Heart left ventricle (tissue), 13 donors: ENCODE results near the gene GLUD1.

Experiments
- CTCF ChIP-seq, 12 donors: fragments of 200-600 bp; sonication (generic) in 4 of 12; IDR thresholded peaks; one replicate each; pipeline versions ENCODE4 v1.5.0 to v1.8.0; 2018 to 2022; ENCODE audit warnings: antibody characterized with exemption in 12 of 12, mild to moderate bottlenecking in 5 of 12
- POLR2A ChIP-seq, 2 donors: fragments of 450-650 bp; IDR thresholded peaks; one replicate each; pipeline ENCODE4 v1.6.1; 2017; ENCODE audit warnings: antibody characterized with exemption in 2 of 2, mild to moderate bottlenecking in 2 of 2, moderate library complexity in 2 of 2
- donor health status: ischemic (EF 13 %, LVEDD 7.1; RV severe dilation, severe dysfunction).
- donor health status: DM: no; HTN: yes; CAD: no.
- donor health status: DM: no; HTN: no; CAD: no.
- donor health status: ischemic (EF 25% LVEDD 6.9; RV normal size, moderate dysfunction).
- donor health status: ischemic (EF 25% LVEDD 5.7; RV mildly dilated, moderate dysfunction).
- donor health status: ischemic (EF 35%, LVEDD 5.7; RV mildly dilated, moderate dysfunction).
- donor health status: nonischemic (EF 11% LVEDD 7.7; RV severe dilation, severe dysfunction).
- donor health status: DM: yes; HTN: yes; CAD: no.
- donor health status: PGD.
- donor health status: ischemic (EF 29% LVEDD 5.4; RV normal size, mild dysfunction).
- donor health status: nonischemic (EF 23%, LVEDD 6.1; RV moderate dilation, normal function).

DNA sequence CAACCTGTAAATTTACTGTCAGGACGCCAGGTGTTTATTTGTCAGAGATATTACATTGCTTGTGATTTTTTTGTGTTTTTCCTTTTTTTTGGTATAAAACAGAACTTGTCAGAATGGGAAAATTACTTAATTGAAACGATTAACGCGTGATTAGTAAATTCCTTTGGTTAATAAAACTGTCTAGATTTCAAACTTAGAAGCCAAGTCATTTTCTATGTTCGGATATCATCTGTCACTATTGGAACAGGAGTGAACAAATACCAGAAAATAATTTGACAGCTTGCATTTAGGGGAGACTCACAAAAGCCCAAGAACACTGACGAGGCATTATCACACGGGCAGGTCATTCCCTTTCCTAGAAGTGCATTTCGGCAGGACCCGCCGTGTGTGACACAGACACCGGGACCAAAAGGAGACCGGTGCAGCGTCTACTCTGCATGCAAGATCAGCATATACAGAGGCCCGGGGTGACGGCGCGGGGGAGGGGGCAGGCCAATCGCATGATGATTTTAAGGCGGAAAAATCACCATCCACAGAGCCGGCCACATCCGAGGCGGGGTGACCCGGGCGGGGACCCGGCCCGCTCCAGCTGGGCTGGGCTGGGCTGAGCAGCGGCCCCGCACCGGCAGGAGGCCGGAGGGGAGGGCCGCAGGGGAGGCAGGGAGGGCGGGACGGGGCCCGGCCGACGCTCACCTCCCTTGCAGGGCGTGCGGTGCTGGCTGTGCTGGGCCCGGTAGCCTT, 841 bp downstream of the GLUD1 start:
- TF ChIP-seq CTCF (IDR thresholded peaks at IDR 0.05) (no peak), POLR2A (IDR thresholded peaks at IDR 0.05) (no peak)
